Measurements from ENCODE around the gene GSTT4. TPM values are rescaled to one million over a fixed set of nuclear protein-coding genes. Genes with fewer than 3 reads are reported as not detected.

Gene GSTT4
- total RNA-seq (not detected), polyA plus RNA-seq (not detected)
- long read RNA-seq, donor 1: 0 reads
- long read RNA-seq, donor 2: 0 reads
- long read RNA-seq, donor 3: 0 reads

DNA sequence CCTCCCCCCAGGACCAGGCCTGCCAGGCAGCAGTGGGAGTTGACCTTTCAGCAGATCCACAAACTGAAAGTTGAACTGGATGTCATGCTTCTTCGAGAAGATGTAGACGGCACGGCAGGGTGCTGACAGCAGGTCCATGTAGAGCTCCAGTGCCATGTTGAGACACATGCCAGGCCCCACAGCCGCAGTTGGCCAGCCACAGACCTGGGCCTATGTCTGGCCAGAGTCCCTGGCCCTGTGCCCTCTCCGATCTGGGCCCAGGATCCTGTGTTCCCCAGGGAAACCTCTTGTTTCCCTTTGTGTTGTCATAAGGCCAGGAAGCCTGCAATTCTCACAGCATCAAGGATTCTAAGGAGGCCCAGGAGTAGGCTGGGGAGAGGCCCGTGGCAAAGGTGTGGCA lies at the start of gene GSTT4:
TSS of gene GSTT4 (minus strand) at position 253 of the 400 bp plus-strand sequence. CDS start at position 156, 97 bp downstream.
- TF ChIP-seq, protein P1, sequence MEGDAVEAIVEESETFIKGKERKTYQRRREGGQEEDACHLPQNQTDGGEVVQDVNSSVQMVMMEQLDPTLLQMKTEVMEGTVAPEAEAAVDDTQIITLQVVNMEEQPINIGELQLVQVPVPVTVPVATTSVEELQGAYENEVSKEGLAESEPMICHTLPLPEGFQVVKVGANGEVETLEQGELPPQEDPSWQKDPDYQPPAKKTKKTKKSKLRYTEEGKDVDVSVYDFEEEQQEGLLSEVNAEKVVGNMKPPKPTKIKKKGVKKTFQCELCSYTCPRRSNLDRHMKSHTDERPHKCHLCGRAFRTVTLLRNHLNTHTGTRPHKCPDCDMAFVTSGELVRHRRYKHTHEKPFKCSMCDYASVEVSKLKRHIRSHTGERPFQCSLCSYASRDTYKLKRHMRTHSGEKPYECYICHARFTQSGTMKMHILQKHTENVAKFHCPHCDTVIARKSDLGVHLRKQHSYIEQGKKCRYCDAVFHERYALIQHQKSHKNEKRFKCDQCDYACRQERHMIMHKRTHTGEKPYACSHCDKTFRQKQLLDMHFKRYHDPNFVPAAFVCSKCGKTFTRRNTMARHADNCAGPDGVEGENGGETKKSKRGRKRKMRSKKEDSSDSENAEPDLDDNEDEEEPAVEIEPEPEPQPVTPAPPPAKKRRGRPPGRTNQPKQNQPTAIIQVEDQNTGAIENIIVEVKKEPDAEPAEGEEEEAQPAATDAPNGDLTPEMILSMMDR (IDR thresholded peaks at IDR 0.05): no peak
- no peak for TF ChIP-seq POLR2A (IDR thresholded peaks at IDR 0.05)
- ATAC-seq (peak; percentile 92 to 98 (median 96)), DNase-seq (peak; percentile 72 to 96 (median 87))
- Histone ChIP-seq H3K36me3 (no peaks in the 10 kb centered on the region), H3K4me1 (peaks cover 0 to 17% (median 7%) of the 10 kb centered on the region in 12 donors), H3K4me3 (no peak within 1 kb of the TSS), H3K27ac (peak within 1 kb of the TSS in 10 of 12 donors; percentile 13 to 74 (median 57)), H3K27me3 (no peaks in the 10 kb centered on the region), H3K9me3 (no peaks in the 10 kb centered on the region)
- intact Hi-C loops (cut with DNase I): loop anchor here in 8 of 10 donors (5.0 to 10.0 kb wide), 6 partner anchors 53 to 170 kb away; no protein-coding TSS in a partner anchor
- 26 to 40% (median 32%) methylated on average over 6 of the region's 6 CpGs for WGBS, 4 donors

DNA sequence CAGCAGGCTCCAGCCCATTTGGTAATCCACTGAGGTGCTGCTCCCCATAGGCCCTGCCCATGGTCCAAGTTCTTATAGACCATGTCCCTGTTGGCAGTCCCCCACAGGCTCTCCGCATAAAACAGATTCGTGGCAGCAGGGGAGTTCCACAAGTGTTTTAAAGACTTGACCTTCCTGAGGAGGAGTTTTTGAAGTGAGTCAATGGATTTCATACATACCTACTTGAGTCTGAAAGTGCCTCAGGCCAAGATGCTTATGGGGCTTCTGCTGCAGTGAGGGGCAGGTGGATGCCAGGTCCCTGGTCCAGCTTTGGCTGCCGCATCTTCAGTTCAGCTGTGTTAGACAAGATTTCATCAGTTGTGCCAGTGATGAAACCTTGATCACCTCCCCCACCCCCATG lies 49.1 kb upstream of the GSTT4 start:
- TF ChIP-seq, protein P1 (IDR thresholded peaks at IDR 0.05): no peak
- TF ChIP-seq POLR2A (IDR thresholded peaks at IDR 0.05): no peak
- intact Hi-C loops (cut with DNase I): no loop called here
- WGBS, 4 donors: 94 to 100% (median 95%) methylated on average over 2 to 3 of the region's 3 CpGs

DNA sequence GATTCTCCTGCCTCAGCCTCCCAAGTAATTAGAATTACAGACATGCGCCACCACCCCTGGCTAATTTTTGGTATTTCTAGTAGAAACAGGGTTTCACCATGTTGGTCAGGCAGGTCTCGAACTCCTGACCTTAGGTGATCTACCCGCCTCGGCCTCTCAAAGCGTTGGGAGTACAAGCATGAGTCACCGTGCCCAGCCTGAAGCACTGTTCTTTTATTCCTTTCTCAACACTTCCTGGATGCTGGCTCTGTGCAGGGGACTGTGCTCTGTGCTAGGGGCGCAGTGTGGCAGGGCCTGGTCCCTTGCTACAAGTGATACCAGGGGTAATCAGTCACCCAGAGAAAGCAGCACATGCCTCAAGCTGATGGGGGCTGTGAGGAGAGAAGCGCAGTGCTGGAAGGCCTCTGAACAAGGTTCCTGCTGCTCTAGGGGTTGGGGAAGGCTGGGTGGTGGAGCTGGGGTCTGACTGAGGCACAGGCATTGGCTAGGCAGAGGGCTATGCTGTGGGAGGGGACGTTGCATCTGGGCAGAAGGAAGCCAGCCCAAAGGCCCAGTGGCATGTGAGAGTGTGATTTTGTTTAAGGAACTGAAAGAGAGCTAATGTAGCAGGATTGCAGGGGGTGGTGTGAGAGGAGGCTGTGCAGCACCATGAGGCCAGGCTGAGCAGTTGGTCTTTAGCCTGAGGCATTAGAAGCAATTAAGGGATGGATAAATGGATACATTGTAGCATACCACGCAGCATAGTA lies 48.4 kb upstream of the GSTT4 start:
- DNase-seq: no peak
- Histone ChIP-seq H3K4me1 (peaks cover 0 to 31% (median 3%) of the 10 kb centered on the region in 12 donors), H3K4me3 (no peak overlapping the region), H3K36me3 (peaks cover 0 to 94% (median 79%) of the 10 kb centered on the region in 9 donors), H3K27ac (no peak overlapping the region), H3K27me3 (no peaks in the 10 kb centered on the region), H3K9me3 (no peaks in the 10 kb centered on the region)
- intact Hi-C loops (cut with DNase I): no loop called here
- no peak for ATAC-seq
- 87 to 93% (median 91%) methylated on average over 10 of the region's 10 CpGs for WGBS, 4 donors
- TF ChIP-seq, protein P1 (IDR thresholded peaks at IDR 0.05): no peak
- TF ChIP-seq POLR2A (IDR thresholded peaks at IDR 0.05): no peak

More for the DNA sequence above, 49.1 kb upstream of the GSTT4 start:
- Histone ChIP-seq H3K4me3 (no peak overlapping the region), H3K36me3 (peaks cover 0 to 94% (median 79%) of the 10 kb centered on the region in 9 donors), H3K27ac (no peak overlapping the region), H3K27me3 (no peaks in the 10 kb centered on the region), H3K4me1 (peaks cover 0 to 26% (median 8%) of the 10 kb centered on the region in 12 donors), H3K9me3 (no peaks in the 10 kb centered on the region)
- no peak for DNase-seq
- ATAC-seq: no peak

GRCh38 chr22:24051568-24051967 lies 46.3 kb upstream of the GSTT4 start:
- TF ChIP-seq, protein P1 (IDR thresholded peaks at IDR 0.05): no peak
- no peak for TF ChIP-seq POLR2A (IDR thresholded peaks at IDR 0.05)
- Histone ChIP-seq H3K36me3 (peaks cover 0 to 94% (median 79%) of the 10 kb centered on the region in 9 donors), H3K27me3 (no peaks in the 10 kb centered on the region), H3K4me3 (no peak overlapping the region), H3K27ac (peak overlapping the region in 3 of 12 donors; percentile 2 to 78 (median 13)), H3K9me3 (no peaks in the 10 kb centered on the region), H3K4me1 (peaks cover 0 to 31% (median 2%) of the 10 kb centered on the region in 12 donors)
- DNase-seq (peak in 1 of 5 donors; percentile 43), ATAC-seq (peak in 3 of 4 donors; percentile 66 to 74 (median 72))
- intact Hi-C loops (cut with DNase I): no loop called here
- 52 to 87% (median 61%) methylated on average over 4 of the region's 4 CpGs for WGBS, 4 donors
